Caki2 (cell line): ENCODE measurements around the gene POTEC. TPM values are rescaled to one million over a fixed set of nuclear protein-coding genes. Genes with fewer than 3 reads are reported as not detected.
"Not testable (repeated sequence)": the region's sequence is repeated elsewhere in the genome, so short reads cannot be mapped to it uniquely, and the experiment has no call there.

Experiments
- DNase-seq: peaks from one replicate; pipeline ENCODE4 v3.0.0-alpha.2; 2015; ENCODE audit warnings: low read depth
- in situ Hi-C: cut with HindIII; loops from 2 replicates; pipeline ENCODE4 v1.10.0; 2016; ENCODE audit warnings: low sequenced_read_pairs, low pct_unique_long_range_greater_than_20kb, mixed read lengths
- total RNA-seq: library from RNA; depleted of rRNA; stranded (reverse); fragments of >200 nt; shearing (Covaris generic); gene quantifications from 2 replicates; pipeline ENCODE4 v1.2.3, GENCODE V29; 2014; ENCODE audit warnings: low replicate concordance; rRNA removed

Gene POTEC
- total RNA-seq, 1 experiment from 2014 or later = not detected

DNA sequence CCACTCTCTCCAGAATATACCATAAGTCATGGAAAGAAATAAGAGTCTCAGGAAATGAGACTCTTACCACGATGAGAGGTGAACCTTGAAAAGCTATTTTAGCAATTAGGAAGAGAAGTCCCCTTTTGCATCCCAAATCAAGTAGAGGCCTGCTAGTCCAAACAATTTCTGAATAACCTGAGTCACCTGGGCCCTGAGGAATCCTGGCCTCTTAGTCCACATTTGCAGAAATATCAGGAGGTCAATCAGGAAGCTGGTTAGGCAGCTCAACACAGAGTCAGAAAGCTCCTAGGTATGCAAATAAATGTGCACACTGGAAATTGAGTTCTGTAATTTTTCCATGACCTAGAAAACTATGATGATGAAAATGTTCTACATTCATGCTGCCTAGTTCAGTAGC lies 77.4 kb downstream of the POTEC start:
- DNase-seq, in situ Hi-C loops: not testable (repeated sequence)

Other genes with a start within 250 kb of the POTEC start
- not detected in 2 replicates for gene ANKRD30B, start 204.6 kb upstream of the POTEC start, total RNA-seq